H9 (cell line): ENCODE data around the gene OR2M5. TPM values are rescaled to one million over a fixed set of nuclear protein-coding genes. Genes with fewer than 3 reads are reported as not detected.

Source experiments
- DNase-seq: peaks from one replicate; pipeline ENCODE4 v3.0.0-alpha.2; 2017
- H2AFZ ChIP-seq: one replicate; pipeline ENCODE4 v1.6.1; 2013; ENCODE audit warnings: mild to moderate bottlenecking, low read length, control low read depth, moderate library complexity
- H2AK5ac ChIP-seq: 2 replicates; pipeline ENCODE4 v1.6.1; 2013; ENCODE audit warnings: low read length, control low read depth, mixed read lengths; ENCODE audit not compliant: insufficient read length
- H2BK120ac ChIP-seq: one replicate; pipeline ENCODE4 v1.6.1; 2013; ENCODE audit warnings: low read depth, mild to moderate bottlenecking, low read length, control low read depth, inconsistent platforms; ENCODE audit not compliant: poor library complexity, severe bottlenecking
- H2BK12ac ChIP-seq: 2 replicates; pipeline ENCODE4 v1.6.1; 2013; ENCODE audit warnings: low read length, control low read depth, mixed read lengths, low read depth; ENCODE audit not compliant: insufficient read length
- H2BK15ac ChIP-seq: 2 replicates; pipeline ENCODE4 v1.6.1; 2013; ENCODE audit warnings: low read depth, low read length, control low read depth
- H2BK20ac ChIP-seq: one replicate; pipeline ENCODE4 v1.6.1; 2013; ENCODE audit warnings: low read depth, mild to moderate bottlenecking, low read length, control low read depth, inconsistent platforms; ENCODE audit not compliant: poor library complexity, severe bottlenecking
- H2BK5ac ChIP-seq: 2 replicates; pipeline ENCODE4 v1.6.1; 2013; ENCODE audit warnings: low read length, control low read depth, mixed read lengths; ENCODE audit not compliant: insufficient read length
- H3K14ac ChIP-seq: 2 replicates; pipeline ENCODE4 v1.6.1; 2013; ENCODE audit warnings: low read length, control low read depth; ENCODE audit not compliant: insufficient read depth
- H3K18ac ChIP-seq: 2 replicates; pipeline ENCODE4 v1.6.1; 2013; ENCODE audit warnings: low read depth, mild to moderate bottlenecking, mixed read lengths, low read length, control low read depth; ENCODE audit not compliant: insufficient read length
- H3K23ac ChIP-seq: 2 replicates; pipeline ENCODE4 v1.6.1; 2013; ENCODE audit warnings: low read length, control low read depth, mixed read lengths, low read depth; ENCODE audit not compliant: insufficient read length
- H3K23me2 ChIP-seq: 2 replicates; pipeline ENCODE4 v1.6.1; 2013; ENCODE audit warnings: low read depth, mild to moderate bottlenecking, mixed read lengths, low read length, control low read depth; ENCODE audit not compliant: insufficient read length, poor library complexity, severe bottlenecking
- H3K27ac ChIP-seq: 2 replicates; pipeline ENCODE4 v1.5.1; 2013; ENCODE audit warnings: low read length, control low read depth, mixed read lengths, low read depth; ENCODE audit not compliant: insufficient read length
- H3K27me3 ChIP-seq: 2 replicates; pipeline ENCODE4 v1.6.1; 2013; ENCODE audit warnings: low read length, control low read depth, inconsistent platforms; ENCODE audit not compliant: insufficient read depth
- H3K4ac ChIP-seq: 2 replicates; pipeline ENCODE4 v1.6.1; 2013; ENCODE audit warnings: low read depth, mild to moderate bottlenecking, control low read depth, inconsistent platforms, low read length, moderate library complexity
- H3K4me1 ChIP-seq: 2 replicates; pipeline ENCODE4 v1.6.1; 2013; ENCODE audit warnings: low read length, control low read depth, inconsistent platforms; ENCODE audit not compliant: insufficient read depth
- H3K4me2 ChIP-seq: 2 replicates; pipeline ENCODE4 v1.6.1; 2013; ENCODE audit warnings: low read length, control low read depth, mixed read lengths; ENCODE audit not compliant: insufficient read length, insufficient read depth
- H3K56ac ChIP-seq: 2 replicates; pipeline ENCODE4 v1.6.1; 2013; ENCODE audit warnings: low read depth, mild to moderate bottlenecking, mixed read lengths, low read length, control low read depth; ENCODE audit not compliant: insufficient read length
- H3K79me1 ChIP-seq: 2 replicates; pipeline ENCODE4 v1.6.1; 2013; ENCODE audit warnings: low read depth, mild to moderate bottlenecking, moderate library complexity, low read length, control low read depth, inconsistent platforms; ENCODE audit not compliant: insufficient read depth, poor library complexity, severe bottlenecking
- H3K79me2 ChIP-seq: 2 replicates; pipeline ENCODE4 v1.6.1; 2013; ENCODE audit warnings: low read length, control low read depth, inconsistent platforms; ENCODE audit not compliant: insufficient read depth
- H3K9ac ChIP-seq: 2 replicates; pipeline ENCODE4 v1.6.1; 2013; ENCODE audit warnings: low read length, control low read depth, mixed read lengths; ENCODE audit not compliant: insufficient read length; ENCODE audit errors: extremely low read depth
- H3K9me3 ChIP-seq: one replicate; pipeline ENCODE4 v1.6.1; 2013; ENCODE audit warnings: low read depth, low read length, inconsistent platforms; ENCODE audit not compliant: control insufficient read depth
- H3T11ph ChIP-seq: one replicate; pipeline ENCODE4 v1.6.1; 2013; ENCODE audit warnings: mild to moderate bottlenecking, low read length, control low read depth, inconsistent platforms
- H4K20me1 ChIP-seq: one replicate; pipeline ENCODE4 v1.6.1; 2013; ENCODE audit not compliant: control insufficient read depth, insufficient read length, insufficient read depth
- H4K5ac ChIP-seq: 2 replicates; pipeline ENCODE4 v1.6.1; 2013; ENCODE audit warnings: low read depth, mild to moderate bottlenecking, mixed read lengths, low read length, control low read depth; ENCODE audit not compliant: insufficient read length
- H4K8ac ChIP-seq: replicated peaks from 2 replicates; pipeline ENCODE4 v1.6.1; 2013; ENCODE audit warnings: low read length, control low read depth, mixed read lengths, low read depth; ENCODE audit not compliant: insufficient read length
- H4K91ac ChIP-seq: 2 replicates; pipeline ENCODE4 v1.6.1; 2013; ENCODE audit warnings: low read depth, mild to moderate bottlenecking, moderate library complexity, mixed read lengths, low read length, control low read depth; ENCODE audit not compliant: insufficient read length
- H3K27ac Mint-ChIP-seq, 3 experiments: 2 replicates in 2 of 3; 3 replicates in 1 of 3; pipeline ENCODE4 v1.8.0; 2020 to 2021; ENCODE audit warnings: mixed read lengths in 3 of 3, mild to moderate bottlenecking in 1 of 3, moderate library complexity in 1 of 3
- H3K27me3 Mint-ChIP-seq: 2 replicates; pipeline ENCODE4 v1.8.0; 2021; ENCODE audit warnings: low read depth, mild to moderate bottlenecking, moderate library complexity, mixed read lengths
- H3K36me3 Mint-ChIP-seq, 3 experiments: 2 replicates in 2 of 3; 3 replicates in 1 of 3; pipeline ENCODE4 v1.8.0; 2020 to 2021; ENCODE audit warnings: low read depth in 3 of 3, mixed read lengths in 3 of 3; ENCODE audit not compliant: insufficient read depth in 1 of 3
- H3K4me1 Mint-ChIP-seq, 2 experiments: 2 replicates each; pipeline ENCODE4 v1.8.0; 2020; ENCODE audit warnings: mixed read lengths in 2 of 2
- H3K4me3 Mint-ChIP-seq, 2 experiments: 2 replicates in 1 of 2; 3 replicates in 1 of 2; pipeline ENCODE4 v1.8.0; 2020 to 2021; ENCODE audit warnings: mild to moderate bottlenecking in 2 of 2, mixed read lengths in 2 of 2, moderate library complexity in 1 of 2
- H3K9me3 Mint-ChIP-seq, 2 experiments: 2 replicates in 1 of 2; 3 replicates in 1 of 2; pipeline ENCODE4 v1.8.0; 2020; ENCODE audit warnings: mild to moderate bottlenecking in 2 of 2, mixed read lengths in 2 of 2, moderate library complexity in 1 of 2
- WGBS: extraction: QIAGEN DNeasy Blood & Tissue Kit; methylation state at CpG from one replicate; pipeline ENCODE4 v1.1.7; 2013; ENCODE audit warnings: missing lambda C conversion rate, low lambda C conversion rate, mixed read lengths; ENCODE audit not compliant: insufficient read length; ENCODE audit errors: extremely low coverage; 5-methylcytosine and 5-hydroxymethylcytosine counted together
- total RNA-seq: library from RNA; stranded (reverse); gene quantifications from 2 replicates; pipeline ENCODE4 v1.2.1, GENCODE V29; 2021
- TF ChIP-seq, protein P1 (sequence below): fragments of 200-600 bp; sonication (generic); conservative IDR thresholded peaks from 3 replicates; pipeline ENCODE4 v1.8.0; 2021; ENCODE audit warnings: antibody characterized with exemption, mild to moderate bottlenecking

The OR2M5 gene
- total RNA-seq, 1 experiment from 2014 or later = not detected

DNA sequence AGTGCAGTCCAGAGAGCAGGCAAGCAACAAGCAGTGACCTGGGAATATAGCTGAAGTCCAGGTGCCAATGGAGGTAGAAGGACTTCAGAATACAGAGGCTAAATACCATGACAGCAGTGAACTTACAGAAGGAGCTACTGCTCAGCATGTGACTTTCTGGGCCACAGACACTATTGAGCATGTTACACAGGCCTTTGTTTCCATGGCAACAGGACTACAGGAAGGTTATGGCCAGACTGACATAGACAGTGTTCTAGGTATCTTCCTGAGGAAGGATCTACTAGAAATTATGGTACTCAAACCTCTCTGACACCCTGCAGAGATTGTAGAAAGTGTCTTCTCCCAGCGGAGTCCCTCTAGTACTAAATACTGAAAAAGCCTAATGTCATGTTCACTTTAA is 11.0 kb downstream of the OR2M5 start:
- no peak overlapping the region for H2BK120ac ChIP-seq
- no peaks in the 10 kb centered on the region for H3K23me2 ChIP-seq
- no peak overlapping the region for H3K18ac ChIP-seq
- H3K4me1 ChIP-seq = no peaks in the 10 kb centered on the region
- no peak overlapping the region for H3T11ph ChIP-seq
- no peaks in the 10 kb centered on the region for H3K79me2 ChIP-seq
- H2BK12ac ChIP-seq = no peak overlapping the region
- H3K4ac ChIP-seq = no peak overlapping the region
- no peak overlapping the region for H3K23ac ChIP-seq
- no peak overlapping the region for H3K27ac ChIP-seq
- TF ChIP-seq, protein P1, sequence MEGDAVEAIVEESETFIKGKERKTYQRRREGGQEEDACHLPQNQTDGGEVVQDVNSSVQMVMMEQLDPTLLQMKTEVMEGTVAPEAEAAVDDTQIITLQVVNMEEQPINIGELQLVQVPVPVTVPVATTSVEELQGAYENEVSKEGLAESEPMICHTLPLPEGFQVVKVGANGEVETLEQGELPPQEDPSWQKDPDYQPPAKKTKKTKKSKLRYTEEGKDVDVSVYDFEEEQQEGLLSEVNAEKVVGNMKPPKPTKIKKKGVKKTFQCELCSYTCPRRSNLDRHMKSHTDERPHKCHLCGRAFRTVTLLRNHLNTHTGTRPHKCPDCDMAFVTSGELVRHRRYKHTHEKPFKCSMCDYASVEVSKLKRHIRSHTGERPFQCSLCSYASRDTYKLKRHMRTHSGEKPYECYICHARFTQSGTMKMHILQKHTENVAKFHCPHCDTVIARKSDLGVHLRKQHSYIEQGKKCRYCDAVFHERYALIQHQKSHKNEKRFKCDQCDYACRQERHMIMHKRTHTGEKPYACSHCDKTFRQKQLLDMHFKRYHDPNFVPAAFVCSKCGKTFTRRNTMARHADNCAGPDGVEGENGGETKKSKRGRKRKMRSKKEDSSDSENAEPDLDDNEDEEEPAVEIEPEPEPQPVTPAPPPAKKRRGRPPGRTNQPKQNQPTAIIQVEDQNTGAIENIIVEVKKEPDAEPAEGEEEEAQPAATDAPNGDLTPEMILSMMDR = no peak
- H3K27me3 ChIP-seq = no peaks in the 10 kb centered on the region
- DNase-seq = no peak
- Mint-ChIP-seq H3K27ac (no peak overlapping the region), H3K9me3 (peaks cover 76 to 79% of the 10 kb centered on the region in 2 experiments), H3K4me3 (no peak overlapping the region), H3K27me3 (no peaks in the 10 kb centered on the region; the same call in 1 of the 2 replicates), H3K4me1 (no peaks in the 10 kb centered on the region), H3K36me3 (peaks cover 0 to 11% (median 2%) of the 10 kb centered on the region in 3 experiments; a peak in 4 of 7 replicates)
- H3K79me1 ChIP-seq = no peaks in the 10 kb centered on the region
- H3K4me2 ChIP-seq = no peak overlapping the region
- H2AK5ac ChIP-seq = no peak overlapping the region
- no peak overlapping the region for H4K5ac ChIP-seq
- H4K8ac ChIP-seq = no peak overlapping the region
- H3K56ac ChIP-seq = no peak overlapping the region
- H4K20me1 ChIP-seq = no peaks in the 10 kb centered on the region
- H2AFZ ChIP-seq = no peak overlapping the region
- no peak overlapping the region for H2BK20ac ChIP-seq
- H2BK5ac ChIP-seq = no peak overlapping the region
- H3K9ac ChIP-seq = no peak overlapping the region
- WGBS = no CpG with 5 or more reads among the region's 1 CpG
- H3K9me3 ChIP-seq = peaks cover 55% of the 10 kb centered on the region
- H2BK15ac ChIP-seq = no peak overlapping the region
- H4K91ac ChIP-seq = no peak overlapping the region
- no peak overlapping the region for H3K14ac ChIP-seq
